GM10248 (cell line): ENCODE data around the gene NTNG2.

Experiments used
- CTCF ChIA-PET: fragments of 300-600 bp; sonication (Branson Sonifier 250); formaldehyde crosslinking; extraction: SDS; loops from one replicate; lab custom pipeline; 2021; ENCODE audit warnings: antibody characterized with exemption; lab: Yijun Ruan, JAX
- POLR2A ChIA-PET: fragments of 350-650 bp; sonication (Branson Sonifier 250); formaldehyde crosslinking; extraction: SDS; loops from one replicate; lab custom pipeline; 2020; ENCODE audit warnings: antibody characterized with exemption; lab: Yijun Ruan, JAX
- DNase-seq: peaks from one replicate; pipeline ENCODE4 v3.0.0; 2012; ENCODE audit errors: extremely low spot score
- TF ChIP-seq, protein P1 (sequence below): IDR thresholded peaks from 2 replicates; pipeline ENCODE4 v1.5.1; 2012; ENCODE audit warnings: mild to moderate bottlenecking, low read depth; ENCODE audit errors: extremely low read depth, missing control alignments, control extremely low read depth

Gene NTNG2

DNA sequence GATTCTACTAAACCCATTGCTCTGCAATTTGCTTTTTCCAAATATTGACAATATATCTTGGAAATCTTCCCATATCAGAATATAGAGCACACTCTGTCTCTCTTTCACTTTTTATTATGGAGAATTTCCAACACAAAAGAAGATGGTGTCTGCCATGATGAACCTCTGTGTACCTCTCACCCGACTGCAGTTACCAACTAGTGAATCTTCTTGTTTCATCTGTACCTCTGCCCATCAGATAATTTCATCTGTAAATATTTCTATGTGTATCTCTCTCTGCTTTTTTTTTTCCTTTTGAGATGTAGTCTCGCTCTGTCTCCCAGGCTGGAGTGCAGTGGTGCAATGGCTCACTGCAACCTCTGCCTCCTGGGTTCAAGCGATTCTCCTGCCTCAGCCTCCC, 62.8 kb downstream of the NTNG2 start:
- DNase-seq = no peak
- TF ChIP-seq, protein P1, sequence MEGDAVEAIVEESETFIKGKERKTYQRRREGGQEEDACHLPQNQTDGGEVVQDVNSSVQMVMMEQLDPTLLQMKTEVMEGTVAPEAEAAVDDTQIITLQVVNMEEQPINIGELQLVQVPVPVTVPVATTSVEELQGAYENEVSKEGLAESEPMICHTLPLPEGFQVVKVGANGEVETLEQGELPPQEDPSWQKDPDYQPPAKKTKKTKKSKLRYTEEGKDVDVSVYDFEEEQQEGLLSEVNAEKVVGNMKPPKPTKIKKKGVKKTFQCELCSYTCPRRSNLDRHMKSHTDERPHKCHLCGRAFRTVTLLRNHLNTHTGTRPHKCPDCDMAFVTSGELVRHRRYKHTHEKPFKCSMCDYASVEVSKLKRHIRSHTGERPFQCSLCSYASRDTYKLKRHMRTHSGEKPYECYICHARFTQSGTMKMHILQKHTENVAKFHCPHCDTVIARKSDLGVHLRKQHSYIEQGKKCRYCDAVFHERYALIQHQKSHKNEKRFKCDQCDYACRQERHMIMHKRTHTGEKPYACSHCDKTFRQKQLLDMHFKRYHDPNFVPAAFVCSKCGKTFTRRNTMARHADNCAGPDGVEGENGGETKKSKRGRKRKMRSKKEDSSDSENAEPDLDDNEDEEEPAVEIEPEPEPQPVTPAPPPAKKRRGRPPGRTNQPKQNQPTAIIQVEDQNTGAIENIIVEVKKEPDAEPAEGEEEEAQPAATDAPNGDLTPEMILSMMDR = no peak
- CTCF ChIA-PET = interaction anchor here (5.1 kb wide), 1 partner anchor 12 kb away, joined by 23 read pairs; no protein-coding TSS in a partner anchor
- POLR2A ChIA-PET = no interaction called here

DNA sequence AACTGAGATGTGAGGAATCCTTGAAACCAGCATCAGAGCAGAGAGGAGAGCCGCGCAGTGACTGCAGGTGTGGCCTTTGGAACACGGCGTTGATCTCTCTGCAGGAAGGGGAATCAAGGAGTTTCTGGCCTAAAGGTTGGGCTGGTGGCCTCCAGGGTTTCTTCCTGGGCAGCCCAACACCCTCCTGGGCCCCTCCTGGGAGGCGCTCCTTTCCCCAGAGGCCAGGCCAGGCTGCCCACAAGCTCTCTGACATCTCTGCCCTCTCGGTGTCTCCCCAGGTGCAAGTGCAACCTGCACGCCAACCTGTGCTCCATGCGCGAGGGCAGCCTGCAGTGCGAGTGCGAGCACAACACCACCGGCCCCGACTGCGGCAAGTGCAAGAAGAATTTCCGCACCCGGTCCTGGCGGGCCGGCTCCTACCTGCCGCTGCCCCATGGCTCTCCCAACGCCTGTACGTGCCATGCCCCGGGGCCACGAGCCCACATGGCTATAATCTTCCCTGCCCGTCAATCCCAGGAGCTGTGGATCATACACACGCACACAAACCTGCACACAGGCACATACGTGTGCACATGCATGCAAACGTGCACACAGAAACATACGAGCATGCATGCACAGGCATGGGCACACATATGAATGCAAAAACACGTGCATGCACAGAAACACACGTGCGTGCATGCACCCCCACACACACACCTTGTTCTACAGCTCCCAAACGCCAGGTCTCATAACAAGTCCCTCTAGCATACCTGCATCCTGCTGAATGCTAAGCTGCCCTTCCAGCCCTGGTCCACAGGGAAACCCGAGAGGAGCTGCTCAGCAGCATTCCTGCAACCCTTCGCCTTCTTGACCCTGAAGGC, 64.9 kb downstream of the NTNG2 start:
- CTCF ChIA-PET = interaction anchor here (1.5 to 5.1 kb wide), 2 partner anchors 10 to 57 kb away, joined by 3 to 23 read pairs; no protein-coding TSS in a partner anchor
- POLR2A ChIA-PET = no interaction called here
- DNase-seq = no peak
- TF ChIP-seq, protein P1 = no peak

DNA sequence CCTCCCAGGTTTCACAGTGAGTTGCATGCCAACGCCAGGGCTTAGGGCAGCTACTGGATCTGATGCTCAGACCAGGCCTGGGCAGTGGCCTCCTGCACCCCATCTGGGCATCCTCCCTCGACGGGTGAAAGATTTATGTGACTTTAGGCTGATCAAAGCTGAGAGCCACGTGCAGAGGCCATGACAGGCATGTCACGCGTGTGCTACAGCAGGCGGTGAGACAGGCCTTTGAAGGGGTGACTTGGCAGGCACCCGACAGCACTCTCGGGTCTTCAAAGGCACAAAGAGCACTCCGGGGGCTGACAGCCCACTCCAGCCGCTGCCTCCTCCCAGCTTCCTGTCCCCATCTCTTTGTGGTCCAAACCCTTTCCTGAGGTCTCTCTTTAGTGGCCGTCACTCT, 66.2 kb downstream of the NTNG2 start:
- POLR2A ChIA-PET = no interaction called here
- TF ChIP-seq, protein P1 = no peak
- CTCF ChIA-PET = interaction anchor here (1.5 to 5.1 kb wide), 2 partner anchors 9 to 58 kb away, joined by 3 to 23 read pairs; no protein-coding TSS in a partner anchor
- no peak for DNase-seq

DNA sequence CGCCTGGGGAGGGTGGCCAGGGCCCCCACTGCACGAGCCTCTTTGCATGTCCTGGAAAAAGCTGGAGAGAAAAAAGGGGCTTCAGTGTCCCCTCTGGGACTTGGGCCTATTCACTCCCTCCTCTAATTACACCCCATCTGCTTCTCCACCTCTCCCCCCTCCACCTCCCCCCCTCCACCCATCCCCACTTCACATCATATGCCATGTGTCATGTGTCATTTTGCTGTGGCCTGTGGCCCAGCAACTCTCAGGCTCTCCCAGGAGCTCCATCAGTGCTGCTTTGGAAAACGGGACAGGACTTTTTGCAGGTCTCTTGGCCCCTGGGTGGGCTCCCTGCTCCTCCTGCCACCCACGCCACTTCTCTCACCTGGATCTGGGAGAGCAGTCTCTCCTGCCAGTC, 68.7 kb downstream of the NTNG2 start:
- ChIA-PET CTCF (interaction anchor here (1.4 kb wide), 1 partner anchor 21 kb away, joined by 4 read pairs; no protein-coding TSS in a partner anchor), POLR2A (no interaction called here)
- TF ChIP-seq, protein P1 = no peak
- no peak for DNase-seq

DNA sequence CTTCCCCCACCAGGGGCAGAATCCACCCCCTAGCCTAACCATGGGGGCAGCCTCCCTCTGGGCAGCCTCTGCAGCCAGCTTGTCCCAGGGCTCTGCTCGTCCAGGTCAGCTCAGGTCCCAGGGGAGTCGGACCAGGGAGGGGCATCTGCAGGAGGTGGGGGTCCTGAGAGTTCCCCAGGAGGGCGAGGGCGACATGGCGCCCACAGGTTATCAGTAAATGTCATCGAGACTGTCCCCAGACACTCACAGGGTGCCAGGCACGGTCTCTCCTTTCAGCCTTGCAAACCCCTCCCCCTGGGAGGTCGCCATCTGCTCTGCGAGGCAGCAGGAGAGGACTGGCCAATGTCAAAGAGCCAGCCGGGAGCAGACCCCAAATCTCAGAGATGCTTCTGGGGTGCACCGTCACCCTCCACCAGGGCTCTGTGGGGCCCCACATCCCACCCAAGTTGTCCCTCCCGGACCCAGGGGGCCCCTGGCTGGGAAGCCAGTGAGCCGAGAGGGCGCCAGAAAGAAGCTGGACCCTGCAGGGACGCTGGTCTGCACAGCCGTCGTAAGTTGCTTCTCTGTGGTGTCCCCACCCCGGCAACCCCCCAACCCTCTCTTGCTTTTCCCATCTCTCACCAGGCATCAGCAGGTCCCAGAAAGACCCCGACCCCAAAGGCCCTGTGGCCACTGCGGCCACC, 69.3 kb downstream of the NTNG2 start:
- CTCF ChIA-PET = interaction anchor here (1.4 kb wide), 1 partner anchor 21 kb away, joined by 4 read pairs; no protein-coding TSS in a partner anchor

DNA sequence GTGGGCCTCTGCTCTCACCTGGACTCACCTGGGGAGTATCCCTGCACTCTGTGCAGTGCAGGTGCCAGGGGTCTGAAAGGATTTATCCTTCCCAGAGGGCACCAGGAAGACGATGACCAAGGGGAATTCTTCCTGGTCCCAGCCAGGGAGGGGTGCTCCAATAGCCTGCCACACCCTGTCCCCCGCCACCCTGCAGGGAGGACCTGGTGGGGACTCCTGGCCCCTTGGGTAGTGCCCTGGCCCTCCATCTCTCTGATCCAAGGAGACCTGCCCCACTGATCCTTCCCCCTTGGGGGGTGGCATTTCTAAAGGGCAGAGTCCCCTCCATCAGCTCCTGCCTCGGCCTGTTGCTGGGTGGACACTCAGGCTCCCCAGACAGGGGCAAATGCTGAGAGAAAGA, 70.7 kb downstream of the NTNG2 start:
- POLR2A ChIA-PET = no interaction called here
- no peak for DNase-seq
- TF ChIP-seq, protein P1 = no peak

More for the DNA sequence above, 69.3 kb downstream of the NTNG2 start:
- DNase-seq = no peak
- TF ChIP-seq, protein P1 = no peak
- POLR2A ChIA-PET = no interaction called here

More for the DNA sequence above, 70.7 kb downstream of the NTNG2 start:
- CTCF ChIA-PET = interaction anchor here (7.1 to 10.0 kb wide), 2 partner anchors 65 to 471 kb away, joined by 90 to 154 read pairs; no protein-coding TSS in a partner anchor
